CMK (cell line): ENCODE measurements around the gene RHBDL3.

Experiments used
- DNase-seq: peaks from one replicate; pipeline ENCODE4 v3.0.0-alpha.2; 2010; ENCODE audit warnings: low read depth

RHBDL3 gene

DNA sequence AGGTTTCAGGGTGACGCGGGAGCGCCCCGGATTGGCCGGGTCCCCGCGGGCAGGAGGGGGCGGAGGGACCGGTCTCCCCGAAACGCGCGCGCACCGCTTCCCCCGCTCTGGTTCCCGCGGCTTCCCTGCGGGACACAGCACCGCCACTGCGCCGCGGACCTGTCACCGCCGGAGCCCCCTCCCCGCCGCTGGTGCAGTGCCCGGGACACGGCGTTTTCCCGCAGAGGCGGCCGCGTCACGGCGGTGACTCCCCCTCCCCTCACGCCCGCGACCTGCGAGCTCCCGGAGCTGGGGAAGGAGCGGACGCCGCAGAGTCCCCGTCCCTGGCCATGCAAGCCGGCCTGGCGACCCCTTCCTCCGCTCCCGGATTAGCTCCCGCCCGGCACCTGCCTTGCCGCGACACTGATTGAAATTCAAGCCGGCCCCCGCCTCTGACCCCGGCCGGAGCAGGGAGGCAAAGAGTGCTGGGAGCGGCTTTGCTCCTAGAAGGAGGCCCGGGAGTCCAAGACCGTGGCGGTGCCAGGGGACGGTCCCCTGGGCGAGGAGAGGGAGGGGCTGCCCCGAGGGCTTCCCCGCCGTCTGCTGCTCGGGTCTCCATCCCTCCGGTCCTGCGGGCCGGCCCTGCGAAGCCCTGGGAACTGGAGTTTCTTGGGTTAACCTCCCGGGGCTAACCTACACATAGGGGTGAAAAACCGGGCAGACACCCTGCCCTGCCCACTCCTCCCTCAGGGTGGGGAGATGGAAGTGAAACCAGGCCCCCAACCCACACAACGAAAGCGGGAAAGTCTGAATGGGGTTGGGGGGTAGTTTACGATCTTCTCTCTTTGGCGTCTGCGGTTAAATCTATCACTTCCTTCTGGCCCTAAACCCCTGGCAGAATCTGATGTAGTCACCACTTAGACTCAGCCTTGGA lies 1.0 kb downstream of the RHBDL3 start:
- DNase-seq, result no peak

DNA sequence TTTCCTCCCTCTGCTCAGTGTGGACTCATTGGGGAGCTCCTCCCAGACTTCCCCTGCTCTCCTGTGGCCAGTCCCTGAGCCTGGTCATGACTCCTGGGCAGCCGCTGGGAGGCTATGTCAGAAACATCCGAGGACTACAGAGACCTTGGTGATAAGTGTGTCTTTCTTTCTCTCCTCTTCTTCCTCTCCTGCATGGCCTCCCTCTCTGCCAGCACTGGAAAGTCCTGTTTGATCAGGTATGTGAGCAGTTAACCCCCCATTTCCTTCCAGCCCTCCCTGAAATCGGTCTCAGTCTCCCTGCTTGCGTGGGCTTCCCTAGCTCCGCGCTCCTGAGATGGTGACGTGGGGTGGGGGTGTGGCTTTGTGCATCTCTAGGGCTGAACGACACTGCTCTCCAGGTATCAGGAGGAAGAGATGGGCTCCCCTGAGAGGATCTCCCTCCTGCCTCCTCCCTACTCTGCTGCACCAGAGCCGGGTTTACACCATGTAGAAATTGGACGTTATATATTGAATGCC lies 2.1 kb downstream of the RHBDL3 start:
- DNase-seq, result no peak

- DNase-seq, result no peak
Measured at GRCh38 chr17:32268734-32269288, 3.2 kb downstream of the RHBDL3 start.

GRCh38 chr17:32269377-32269776 lies 3.7 kb downstream of the RHBDL3 start:
- no peak for DNase-seq

GRCh38 chr17:32271844-32272243 lies 6.2 kb downstream of the RHBDL3 start:
- DNase-seq, result no peak

- DNase-seq, result no peak
Measured at GRCh38 chr17:32274101-32274500, 8.5 kb downstream of the RHBDL3 start.

GRCh38 chr17:32274643-32275042 lies 9.0 kb downstream of the RHBDL3 start:
- no peak for DNase-seq

DNA sequence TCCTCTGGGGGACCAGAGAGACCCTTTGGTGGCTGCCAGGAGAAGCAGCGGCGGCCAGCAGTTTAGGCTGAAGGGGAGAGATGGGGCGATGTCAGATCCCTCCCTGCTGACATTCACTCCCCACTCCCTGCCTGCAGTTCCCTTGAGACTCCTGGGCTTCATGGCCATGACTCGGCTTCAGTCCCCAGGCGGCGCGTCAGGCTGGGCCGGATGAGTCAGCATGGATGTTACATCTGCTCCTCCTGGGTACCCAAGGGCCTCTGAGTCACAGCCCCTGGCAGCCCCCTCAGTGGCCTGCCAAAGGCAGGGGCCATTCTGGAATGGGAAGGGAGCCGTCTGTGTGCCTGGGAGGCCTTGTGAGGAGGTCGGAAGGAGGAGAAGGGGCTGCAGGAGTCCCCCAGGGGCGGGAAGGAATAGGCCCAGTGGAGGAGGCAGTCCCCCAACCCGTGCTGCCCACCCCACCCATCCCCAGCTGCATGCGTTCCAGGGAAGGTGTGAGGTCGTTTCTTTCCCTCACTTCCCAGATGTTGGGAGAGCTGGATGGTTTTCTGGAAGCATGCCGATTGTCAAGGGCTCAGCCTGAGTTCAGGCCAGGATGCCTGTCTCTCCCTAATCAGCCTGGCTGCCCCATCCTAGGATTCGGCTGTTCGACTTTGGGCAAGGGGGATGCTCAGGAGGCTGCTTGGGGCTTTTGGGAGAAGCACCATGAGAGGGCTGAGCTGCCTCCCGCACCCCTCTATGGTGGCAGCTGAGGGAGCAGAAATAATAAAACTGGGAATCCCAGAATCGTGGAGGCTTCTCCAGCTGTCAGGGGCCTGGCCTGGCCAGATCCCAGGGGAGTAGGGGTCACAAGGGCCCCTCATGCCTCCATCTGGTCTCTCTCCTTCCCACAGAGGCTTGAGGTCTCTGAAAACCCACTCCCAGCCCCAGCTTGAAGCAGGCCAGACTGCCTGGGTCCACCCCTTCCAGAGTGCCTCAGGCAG lies 9.7 kb downstream of the RHBDL3 start:
- DNase-seq, result no peak

DNA sequence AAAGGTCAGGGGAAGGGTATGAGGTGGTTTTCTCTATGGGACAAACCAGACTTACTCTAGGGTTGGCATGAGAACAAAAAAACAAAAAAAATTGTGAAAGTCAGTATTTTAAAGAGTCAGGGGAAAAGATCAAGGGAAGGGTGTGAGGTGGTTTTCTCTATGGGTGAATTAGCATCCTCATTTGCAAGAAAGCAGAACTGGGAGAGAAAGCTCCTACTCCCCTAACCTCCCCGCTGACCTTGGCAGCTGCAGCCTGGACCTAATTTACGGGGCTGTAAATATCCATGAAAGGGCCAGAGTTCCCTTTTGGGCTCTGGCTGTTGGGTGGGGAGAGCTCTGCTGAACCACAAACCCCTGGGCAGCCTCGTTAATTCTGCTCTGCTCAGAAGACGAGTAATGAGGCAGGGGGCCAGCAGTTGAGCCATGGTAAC lies 10.6 kb downstream of the RHBDL3 start:
- DNase-seq, result no peak

GRCh38 chr17:32277284-32277683 lies 11.7 kb downstream of the RHBDL3 start:
- DNase-seq, result no peak

DNA sequence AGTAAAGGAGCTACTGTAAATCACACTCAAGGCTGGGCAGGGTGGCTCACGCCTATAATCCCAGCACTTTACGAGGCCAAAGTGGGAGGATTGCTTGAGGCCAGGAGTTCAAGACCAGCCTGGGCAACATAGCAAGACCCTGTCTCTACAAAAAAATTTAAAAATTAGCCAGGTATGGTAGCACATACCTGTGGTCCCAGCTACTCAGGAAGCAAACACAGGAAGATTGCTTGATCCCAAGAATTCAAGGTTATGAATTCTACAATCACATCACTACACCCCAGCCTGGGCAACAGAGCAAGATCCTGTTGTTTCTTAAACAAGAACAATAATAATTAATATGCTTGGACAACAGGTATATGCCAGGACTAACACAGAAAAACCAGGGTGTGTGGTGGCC lies 13.2 kb downstream of the RHBDL3 start:
- DNase-seq, result no peak

DNA sequence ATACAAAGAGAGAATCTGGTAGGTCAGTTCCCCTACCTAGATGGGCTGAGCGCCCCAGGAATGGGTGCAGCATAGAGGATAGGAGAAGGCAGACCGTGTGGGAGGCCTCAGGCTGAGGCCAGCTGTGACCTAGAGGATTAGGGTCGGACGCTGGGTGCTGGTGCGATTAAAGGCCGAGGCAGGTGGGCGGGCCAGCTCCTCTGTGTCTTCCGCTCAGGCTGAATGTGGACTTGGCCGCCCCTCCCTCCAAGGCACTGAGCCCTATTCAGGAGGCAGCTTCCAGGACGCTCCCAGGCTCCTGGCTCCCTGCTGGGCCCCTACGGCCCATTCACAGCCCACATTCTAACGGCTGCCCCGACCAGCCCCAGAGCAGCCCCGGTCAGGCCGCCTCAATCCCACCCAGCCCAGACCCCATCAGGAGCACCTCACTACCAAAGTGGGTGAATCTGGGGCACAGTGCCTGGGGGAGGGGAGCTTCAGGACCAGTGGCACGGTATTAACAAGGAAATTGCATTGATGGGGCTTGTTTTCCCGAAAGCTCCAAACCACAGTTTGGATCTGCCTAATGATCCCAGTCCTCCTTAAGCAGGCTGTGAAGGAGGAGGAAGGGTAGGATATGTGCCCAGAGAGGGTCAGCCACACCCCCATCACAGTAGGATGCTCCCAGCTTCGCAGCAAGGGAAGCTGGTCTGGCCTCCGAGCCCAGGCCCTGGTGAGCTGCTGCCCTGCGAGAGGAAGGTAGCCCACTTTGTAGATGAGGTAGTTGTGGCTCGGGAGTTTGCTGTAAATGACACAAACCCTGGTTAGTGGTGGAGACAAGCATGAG lies 14.5 kb downstream of the RHBDL3 start:
- DNase-seq, result no peak

DNA sequence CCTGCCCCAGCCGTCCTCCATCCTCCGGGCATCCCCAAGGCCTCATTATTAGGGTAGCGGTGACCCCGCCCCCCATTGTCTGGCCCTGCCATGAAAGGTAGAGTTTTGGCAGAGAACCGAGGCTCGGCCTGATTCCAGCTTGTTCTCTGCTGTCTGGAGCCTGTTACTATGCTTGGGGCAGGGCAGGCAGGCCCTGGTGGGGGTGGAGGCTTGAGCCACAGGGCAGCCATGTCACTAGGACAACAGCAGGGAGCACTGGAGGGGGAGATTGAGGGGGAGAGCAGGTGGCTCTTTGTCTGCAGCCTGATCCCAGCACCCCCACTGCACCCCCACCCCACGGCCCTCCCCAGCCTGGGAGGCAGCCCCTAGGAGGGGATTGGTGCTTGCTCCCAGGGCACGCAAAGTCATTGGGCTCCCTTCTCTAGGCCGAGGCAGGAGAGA lies 15.4 kb downstream of the RHBDL3 start:
- no peak for DNase-seq

- no peak for DNase-seq
Measured at GRCh38 chr17:32283745-32284201, 18.1 kb downstream of the RHBDL3 start.

- DNase-seq, result peak; percentile 54
Measured at GRCh38 chr17:32285306-32285705, 19.7 kb downstream of the RHBDL3 start.

GRCh38 chr17:32285746-32286517 lies 20.3 kb downstream of the RHBDL3 start:
- no peak for DNase-seq

- no peak for DNase-seq
Measured at GRCh38 chr17:32286518-32286900, 20.9 kb downstream of the RHBDL3 start.

DNA sequence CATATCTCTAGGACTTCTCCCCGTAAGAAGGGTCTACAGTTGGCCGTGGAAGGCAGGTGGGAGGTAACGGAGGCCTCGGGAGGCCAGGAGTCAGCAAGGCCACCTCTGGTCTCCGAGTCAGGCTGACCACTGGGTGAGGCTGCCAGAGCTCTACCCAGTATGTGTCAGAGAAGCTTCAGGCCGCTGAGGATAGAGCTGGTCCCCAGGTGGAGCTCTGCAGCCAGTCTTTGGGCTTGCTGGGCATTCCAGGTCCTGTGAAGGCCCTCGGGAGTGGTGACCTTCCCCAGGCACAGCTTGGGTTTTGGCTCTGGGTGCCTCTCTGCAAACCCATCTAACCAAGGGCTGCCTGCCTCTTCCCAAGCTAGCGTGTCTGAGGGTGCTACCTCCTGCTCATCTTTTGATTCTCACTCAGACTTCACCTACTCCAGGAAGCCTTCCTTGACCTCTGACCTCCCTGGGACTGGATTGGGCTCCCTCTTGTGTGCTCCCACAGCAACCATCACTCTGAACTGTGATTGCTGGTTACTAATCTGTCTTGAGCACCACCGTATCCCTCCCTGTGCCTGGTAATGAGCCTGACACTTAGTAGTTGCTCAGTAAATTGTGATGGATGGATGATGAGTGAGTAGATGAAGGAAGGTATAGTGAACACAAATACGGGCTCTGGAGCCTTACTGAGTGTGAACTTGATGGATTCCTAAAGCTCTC lies 22.3 kb downstream of the RHBDL3 start:
- no peak for DNase-seq

GRCh38 chr17:32288615-32289014 lies 23.0 kb downstream of the RHBDL3 start:
- no peak for DNase-seq
